Mesodermal cell (in vitro differentiated cells): Measurements from ENCODE around the gene FUT7.

ENCODE experiments used
- H3K27ac ChIP-seq: 2 replicates; pipeline ENCODE4 v1.7.0; 2013; ENCODE audit warnings: mild to moderate bottlenecking, low read depth, low read length, moderate library complexity; ENCODE audit not compliant: severe bottlenecking
- H3K36me3 ChIP-seq: 2 replicates; pipeline ENCODE4 v1.7.1; 2013; ENCODE audit warnings: mild to moderate bottlenecking, low read length, moderate library complexity; ENCODE audit not compliant: control insufficient read depth, insufficient read depth
- H3K4me1 ChIP-seq: one replicate; pipeline ENCODE4 v1.7.1; 2013; ENCODE audit warnings: mild to moderate bottlenecking, low read length; ENCODE audit not compliant: insufficient read depth, control insufficient read depth, poor library complexity, severe bottlenecking
- H3K4me3 ChIP-seq: 2 replicates; pipeline ENCODE4 v1.7.0; 2013; ENCODE audit warnings: low read length, control low read depth, mild to moderate bottlenecking; ENCODE audit not compliant: insufficient read depth, poor library complexity, severe bottlenecking; ENCODE audit errors: extremely low read depth
- H3K9me3 ChIP-seq: 2 replicates; pipeline ENCODE4 v1.7.1; 2013; ENCODE audit warnings: mild to moderate bottlenecking, low read length, moderate library complexity; ENCODE audit not compliant: control insufficient read depth
- WGBS, 2 experiments: methylation state at CpG; one replicate each; pipeline ENCODE4 v1.1.5; 2013; ENCODE audit warnings: missing lambda C conversion rate in 2 of 2; ENCODE audit not compliant: insufficient coverage in 2 of 2; 5-methylcytosine and 5-hydroxymethylcytosine counted together

FUT7 gene

DNA sequence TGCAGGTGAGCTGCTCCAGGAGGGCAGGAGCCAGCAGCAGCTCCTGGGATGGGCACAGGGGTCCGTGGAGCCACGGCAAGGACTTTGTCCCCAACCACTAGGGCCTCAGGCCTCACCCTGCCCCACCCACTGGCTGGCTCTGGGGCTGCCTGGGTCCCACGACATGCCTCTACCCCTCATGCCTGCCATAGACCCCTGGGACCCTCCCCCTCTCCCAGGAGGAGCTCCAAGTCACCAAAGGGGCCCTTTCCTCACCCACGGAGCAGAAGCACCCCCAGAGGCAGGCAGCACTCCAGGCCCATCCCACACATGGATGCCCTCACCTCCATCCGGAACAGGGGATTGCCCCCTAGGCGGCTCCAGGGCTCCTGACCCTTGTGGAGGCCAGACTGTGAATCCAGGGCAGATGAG lies 10.3 kb downstream of the FUT7 start:
- 82 to 85% methylated on average over 4 to 6 of the region's 6 CpGs for WGBS, 2 experiments

DNA sequence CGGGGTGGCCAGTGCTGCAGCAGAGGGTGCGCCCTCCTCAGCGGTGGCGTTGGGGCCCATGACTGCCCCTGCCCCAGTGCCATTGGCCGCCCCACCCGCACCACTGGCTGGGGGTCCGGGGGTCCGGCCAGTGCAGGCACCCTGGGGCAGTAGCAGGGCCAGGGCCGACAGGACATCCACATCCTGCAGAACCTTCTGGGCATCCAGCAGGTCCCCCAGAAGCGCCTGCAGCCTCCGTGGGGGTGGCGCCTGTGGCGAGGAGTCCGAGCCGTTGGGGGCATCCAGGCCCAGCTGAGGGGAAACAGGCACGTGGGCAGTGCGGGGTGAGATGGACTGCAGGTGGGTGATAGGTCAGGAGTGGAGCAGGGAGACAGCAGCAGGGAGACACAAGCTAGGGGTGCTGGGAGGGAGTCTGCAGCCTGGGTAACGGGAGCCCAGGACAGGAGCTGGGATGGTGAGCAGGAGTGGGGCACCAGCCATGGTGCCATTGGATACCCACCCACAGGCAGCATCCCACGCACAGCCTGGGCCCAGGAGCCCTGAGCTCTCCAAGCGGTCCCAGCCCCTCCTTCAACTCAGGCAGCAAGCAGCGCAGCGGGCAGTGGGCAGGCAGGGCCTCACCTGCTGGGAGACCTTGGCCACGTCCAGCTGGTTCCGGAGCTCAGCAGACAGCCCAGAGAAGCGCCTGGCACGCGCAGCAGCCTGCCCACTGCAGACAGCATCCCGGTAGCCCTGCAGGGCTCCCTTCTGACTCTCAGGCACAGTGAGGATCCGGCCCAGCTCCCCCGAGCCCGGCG lies 10.9 kb downstream of the FUT7 start:
- Histone ChIP-seq H3K4me3 (no peak overlapping the region), H3K27ac (no peak overlapping the region), H3K36me3 (peaks cover 4% of the 10 kb centered on the region), H3K4me1 (no peaks in the 10 kb centered on the region), H3K9me3 (no peaks in the 10 kb centered on the region)
- 92 to 96% methylated on average over 24 to 32 of the region's 32 CpGs for WGBS, 2 experiments

More for the DNA sequence above, 10.3 kb downstream of the FUT7 start:
- no peak overlapping the region for H3K27ac ChIP-seq
- no peaks in the 10 kb centered on the region for H3K36me3 ChIP-seq
- no peak overlapping the region for H3K4me3 ChIP-seq
- no peaks in the 10 kb centered on the region for H3K9me3 ChIP-seq
- no peaks in the 10 kb centered on the region for H3K4me1 ChIP-seq

DNA sequence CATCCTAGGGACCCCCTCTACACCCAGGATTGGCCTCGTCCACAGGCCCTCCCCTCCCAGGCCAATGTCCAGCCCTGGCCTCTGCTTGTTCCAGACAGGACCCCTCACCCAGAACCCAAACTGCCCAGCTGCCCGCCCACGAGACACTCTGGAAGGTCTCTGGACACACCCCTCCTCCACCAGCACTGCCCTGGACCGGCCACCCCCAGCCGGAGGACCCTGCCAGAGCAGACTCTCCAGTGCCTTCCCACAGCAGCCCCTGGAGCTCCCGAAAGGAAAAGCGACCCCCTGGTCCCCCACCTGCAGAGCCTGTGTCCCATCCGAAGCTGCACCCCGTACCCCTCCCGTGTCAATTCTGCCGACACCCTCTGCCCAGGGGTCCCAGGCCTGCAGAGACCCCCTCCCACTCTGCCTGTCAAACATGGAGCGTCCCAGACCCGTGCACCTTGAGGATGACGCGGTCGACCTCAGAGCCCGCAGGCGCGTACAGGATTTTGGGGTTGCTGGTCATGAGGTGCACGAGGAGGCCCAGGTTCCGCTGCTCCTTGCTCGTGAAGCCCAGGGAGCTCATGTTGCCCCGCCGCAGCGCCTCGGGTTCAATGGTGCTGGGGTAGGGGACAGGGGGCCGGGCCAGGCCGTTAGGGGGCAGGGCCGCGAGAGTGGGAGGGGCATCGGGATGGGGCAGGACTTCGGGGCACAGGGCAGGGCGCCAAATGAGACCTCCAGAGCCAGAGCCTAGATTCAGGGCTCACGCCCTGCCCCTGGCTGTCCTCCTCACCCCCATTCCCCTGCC lies 11.8 kb downstream of the FUT7 start:
- Histone ChIP-seq H3K36me3 (peaks cover 4% of the 10 kb centered on the region), H3K27ac (no peak overlapping the region), H3K4me1 (no peaks in the 10 kb centered on the region), H3K4me3 (no peak overlapping the region), H3K9me3 (no peaks in the 10 kb centered on the region)
- WGBS, 2 experiments: 89 to 90% methylated on average over 26 to 34 of the region's 34 CpGs

DNA sequence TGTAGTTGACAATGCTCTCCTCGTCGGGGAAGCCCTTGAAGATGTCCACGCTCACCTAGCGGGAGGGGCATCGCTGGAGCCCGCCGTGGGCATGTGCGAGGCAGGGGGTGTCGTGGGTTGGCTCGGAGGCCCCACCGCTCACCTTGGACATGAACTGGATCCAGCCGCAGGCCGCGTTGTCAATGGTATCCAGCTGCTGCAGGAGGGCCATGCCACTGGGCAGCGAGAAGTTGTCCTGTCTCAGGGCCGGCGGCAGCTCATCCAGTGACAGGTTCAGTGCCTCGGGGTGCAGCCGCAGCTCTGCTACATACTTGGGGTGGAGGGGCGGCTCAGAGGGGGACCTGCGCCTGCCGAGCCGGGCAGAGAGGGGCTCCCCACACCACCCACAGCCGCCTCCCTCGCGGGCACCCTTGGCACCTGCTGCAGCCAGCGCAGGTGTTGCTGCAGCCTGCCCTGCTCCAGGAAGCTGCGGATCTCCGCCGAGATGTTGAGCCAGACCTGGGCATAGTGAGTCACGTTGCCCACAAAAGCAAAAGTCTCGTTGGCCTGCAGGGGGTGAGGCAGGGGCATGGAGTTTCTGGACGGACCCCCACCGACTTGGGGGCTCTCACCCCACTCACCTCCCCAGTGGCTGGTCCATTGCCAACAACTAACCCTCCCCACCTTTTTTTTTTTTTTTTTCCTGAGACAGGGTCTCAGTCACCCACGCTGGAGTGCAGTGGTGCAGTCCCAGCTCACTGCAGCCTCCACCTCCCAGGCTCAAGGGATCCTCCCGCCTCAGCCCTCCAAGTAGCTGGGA lies 12.9 kb downstream of the FUT7 start:
- no peak overlapping the region for H3K27ac ChIP-seq
- no peak overlapping the region for H3K4me3 ChIP-seq
- H3K36me3 ChIP-seq: peaks cover 4% of the 10 kb centered on the region
- no peaks in the 10 kb centered on the region for H3K9me3 ChIP-seq
- no peaks in the 10 kb centered on the region for H3K4me1 ChIP-seq
- 95 to 96% methylated on average over 28 to 31 of the region's 36 CpGs for WGBS, 2 experiments

DNA sequence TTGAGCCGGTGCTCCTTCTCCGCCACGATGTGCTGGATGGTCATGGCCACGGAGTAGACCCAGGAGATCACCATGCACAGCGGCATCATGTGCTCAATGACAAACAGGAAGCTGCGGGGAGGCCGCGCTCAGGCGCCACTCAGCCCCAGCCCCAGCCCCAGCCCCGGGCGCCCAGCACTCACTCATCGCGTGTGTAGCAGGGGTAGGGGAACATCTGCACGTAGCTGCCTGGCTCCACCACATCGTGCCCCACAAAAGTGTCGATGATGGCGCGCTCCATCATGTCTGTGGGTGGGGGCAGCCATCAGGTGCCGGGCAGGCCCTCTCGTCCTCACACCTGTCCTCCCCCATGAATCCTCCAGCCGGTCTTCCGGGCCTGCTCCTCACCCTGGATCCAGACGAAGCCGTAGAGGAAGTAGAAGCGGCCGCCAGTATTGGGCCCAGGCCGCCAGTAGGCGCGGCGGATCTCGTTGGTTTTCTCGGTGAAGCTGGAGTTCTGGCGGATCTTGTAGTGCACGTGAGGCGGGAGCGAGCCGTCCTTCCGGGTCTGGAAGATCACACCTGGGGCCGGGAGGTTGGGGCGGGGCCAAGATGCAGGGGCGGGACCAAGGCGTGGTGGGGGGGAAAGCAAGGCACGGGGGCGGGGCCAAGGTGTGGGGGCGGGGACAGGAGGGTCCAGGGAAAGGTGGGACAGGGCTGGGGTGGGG lies 13.9 kb downstream of the FUT7 start:
- no peaks in the 10 kb centered on the region for H3K9me3 ChIP-seq
- no peaks in the 10 kb centered on the region for H3K4me1 ChIP-seq
- WGBS, 2 experiments: 95 to 97% methylated on average over 27 to 37 of the region's 45 CpGs
- no peak overlapping the region for H3K4me3 ChIP-seq
- H3K27ac ChIP-seq: no peak overlapping the region
- H3K36me3 ChIP-seq: peaks cover 4% of the 10 kb centered on the region

DNA sequence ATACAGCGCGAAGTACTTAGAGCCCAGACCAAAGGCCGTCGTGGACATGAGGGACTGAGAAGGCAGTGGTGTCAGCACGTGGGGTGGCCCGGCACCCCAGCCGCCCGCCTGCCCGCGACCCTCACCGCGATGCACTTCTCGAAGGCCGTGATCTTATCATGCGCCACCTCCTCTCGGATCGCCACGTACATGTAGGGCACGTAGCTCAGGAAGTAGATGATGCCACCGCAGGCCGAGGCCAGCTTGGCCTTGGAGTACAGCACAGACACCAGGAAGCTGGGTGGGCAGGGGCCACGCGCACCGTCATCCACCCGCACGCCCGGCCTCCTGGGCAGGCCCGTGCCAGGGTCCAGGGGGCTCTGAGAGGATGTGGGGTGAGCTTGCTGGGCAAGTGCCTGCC lies 14.8 kb downstream of the FUT7 start:
- Histone ChIP-seq H3K9me3 (no peaks in the 10 kb centered on the region), H3K4me3 (no peak overlapping the region), H3K4me1 (no peaks in the 10 kb centered on the region), H3K27ac (no peak overlapping the region), H3K36me3 (peaks cover 4% of the 10 kb centered on the region)
- 94% methylated on average over 24 to 28 of the region's 28 CpGs for WGBS, 2 experiments

DNA sequence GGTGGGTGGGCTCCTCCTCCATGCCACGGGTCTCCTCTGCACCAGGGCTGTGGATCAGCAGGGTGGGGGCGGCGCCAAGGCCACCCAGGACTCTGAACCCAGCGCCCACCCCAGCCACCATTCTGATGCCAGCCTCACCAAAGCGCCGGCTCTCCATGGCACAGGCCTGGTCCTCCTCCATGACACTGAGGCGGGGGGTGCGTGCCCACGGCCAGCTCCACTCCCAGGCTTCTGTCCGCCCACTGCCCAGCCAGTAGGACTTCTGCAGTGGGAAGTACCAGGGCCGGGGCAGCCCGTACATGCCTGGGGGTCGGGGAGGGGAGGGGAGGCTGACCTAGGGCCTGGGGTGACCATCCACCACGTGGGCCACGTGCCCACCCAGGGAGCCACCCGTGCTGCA lies 15.5 kb downstream of the FUT7 start:
- H3K9me3 ChIP-seq: no peaks in the 10 kb centered on the region
- H3K36me3 ChIP-seq: peaks cover 4% of the 10 kb centered on the region
- no peaks in the 10 kb centered on the region for H3K4me1 ChIP-seq
- no peak overlapping the region for H3K4me3 ChIP-seq
- no peak overlapping the region for H3K27ac ChIP-seq
- 95 to 99% methylated on average over 11 to 13 of the region's 16 CpGs for WGBS, 2 experiments

DNA sequence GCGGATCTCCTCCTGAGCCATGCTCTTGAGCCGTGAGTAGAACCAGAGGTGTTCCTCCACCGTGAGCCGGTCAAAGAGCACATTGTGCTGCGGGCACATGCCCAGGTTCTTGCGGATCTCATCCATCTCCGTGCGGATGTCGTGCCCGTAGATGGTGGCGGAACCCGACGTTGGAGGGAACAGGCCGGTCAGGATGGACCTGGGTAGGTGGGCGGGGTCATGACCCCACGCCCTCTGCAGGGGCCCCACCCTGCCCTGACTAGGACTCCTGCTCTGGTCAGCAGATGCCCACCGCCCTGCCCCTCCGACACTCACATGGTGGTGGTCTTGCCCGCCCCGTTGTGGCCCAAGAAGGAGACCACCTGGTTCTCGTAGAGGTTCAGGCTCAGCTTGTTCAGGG lies 15.9 kb downstream of the FUT7 start:
- Histone ChIP-seq H3K36me3 (peaks cover 4% of the 10 kb centered on the region), H3K9me3 (no peaks in the 10 kb centered on the region), H3K4me1 (no peaks in the 10 kb centered on the region), H3K4me3 (no peak overlapping the region), H3K27ac (no peak overlapping the region)
- WGBS, 2 experiments: 94 to 96% methylated on average over 21 of the region's 21 CpGs

DNA sequence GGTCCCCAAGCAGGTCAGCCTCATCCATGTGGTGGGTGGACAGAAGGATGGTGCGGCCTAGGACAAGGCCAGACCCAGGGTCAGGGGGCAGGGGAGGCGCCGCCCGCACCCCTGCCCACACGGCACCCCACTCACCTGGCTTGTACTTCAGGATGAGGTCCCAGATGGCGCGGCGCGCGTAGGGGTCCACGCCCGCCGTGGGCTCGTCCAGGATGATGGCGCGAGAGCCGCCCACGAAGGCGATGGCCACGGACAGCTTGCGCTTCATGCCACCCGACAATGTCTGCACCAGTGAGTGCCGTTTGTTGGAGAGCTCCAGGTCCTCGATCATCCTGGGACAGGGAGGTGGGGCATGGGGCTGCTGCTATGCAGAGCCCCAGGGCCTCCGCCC lies 16.4 kb downstream of the FUT7 start:
- 96 to 98% methylated on average over 24 of the region's 25 CpGs for WGBS, 2 experiments
- H3K36me3 ChIP-seq: peaks cover 4% of the 10 kb centered on the region
- H3K27ac ChIP-seq: no peak overlapping the region
- H3K4me1 ChIP-seq: no peaks in the 10 kb centered on the region
- H3K4me3 ChIP-seq: no peak overlapping the region
- no peaks in the 10 kb centered on the region for H3K9me3 ChIP-seq
